Measurements from ENCODE around the gene COL17A1. TPM values are rescaled to one million over a fixed set of nuclear protein-coding genes. Genes with fewer than 3 reads are reported as not detected.

Gene COL17A1
- total RNA-seq, 4 donors from 2014 or later: under 0.01 to 0.19 TPM; not detected in 2

DNA sequence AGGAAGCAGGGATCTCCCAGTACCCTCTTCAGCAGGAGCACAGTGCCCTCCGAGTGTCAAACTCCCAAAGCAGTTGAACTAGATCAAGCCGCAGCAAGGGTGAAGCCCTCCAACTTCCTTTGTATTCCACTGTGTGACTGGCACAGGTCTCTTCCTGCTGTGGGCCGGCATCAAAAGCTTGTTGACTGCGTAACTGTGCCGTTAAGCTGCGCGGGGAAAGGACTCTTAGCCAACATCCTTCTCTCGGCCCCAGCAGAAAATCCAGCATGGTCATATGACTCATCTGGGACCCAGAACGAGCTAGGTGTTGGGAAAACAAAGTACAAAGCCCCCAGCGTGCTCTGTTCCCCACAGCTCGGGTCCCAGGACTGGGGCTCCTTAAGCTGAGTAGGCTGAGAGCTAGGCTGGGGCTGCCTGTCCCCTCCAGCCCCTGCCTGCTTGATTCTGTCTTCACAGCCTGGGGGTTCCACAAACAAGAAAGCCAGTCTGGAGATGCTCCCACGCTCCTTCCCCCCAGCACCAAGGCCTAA, 52.2 kb downstream of the COL17A1 start:
- TF ChIP-seq, protein P1, sequence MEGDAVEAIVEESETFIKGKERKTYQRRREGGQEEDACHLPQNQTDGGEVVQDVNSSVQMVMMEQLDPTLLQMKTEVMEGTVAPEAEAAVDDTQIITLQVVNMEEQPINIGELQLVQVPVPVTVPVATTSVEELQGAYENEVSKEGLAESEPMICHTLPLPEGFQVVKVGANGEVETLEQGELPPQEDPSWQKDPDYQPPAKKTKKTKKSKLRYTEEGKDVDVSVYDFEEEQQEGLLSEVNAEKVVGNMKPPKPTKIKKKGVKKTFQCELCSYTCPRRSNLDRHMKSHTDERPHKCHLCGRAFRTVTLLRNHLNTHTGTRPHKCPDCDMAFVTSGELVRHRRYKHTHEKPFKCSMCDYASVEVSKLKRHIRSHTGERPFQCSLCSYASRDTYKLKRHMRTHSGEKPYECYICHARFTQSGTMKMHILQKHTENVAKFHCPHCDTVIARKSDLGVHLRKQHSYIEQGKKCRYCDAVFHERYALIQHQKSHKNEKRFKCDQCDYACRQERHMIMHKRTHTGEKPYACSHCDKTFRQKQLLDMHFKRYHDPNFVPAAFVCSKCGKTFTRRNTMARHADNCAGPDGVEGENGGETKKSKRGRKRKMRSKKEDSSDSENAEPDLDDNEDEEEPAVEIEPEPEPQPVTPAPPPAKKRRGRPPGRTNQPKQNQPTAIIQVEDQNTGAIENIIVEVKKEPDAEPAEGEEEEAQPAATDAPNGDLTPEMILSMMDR (IDR thresholded peaks at IDR 0.05; ENCODE audit: low read depth): no peak

GRCh38 chr10:104032144-104032775, 53.4 kb downstream of the COL17A1 start:
- TF ChIP-seq, protein P1 (IDR thresholded peaks at IDR 0.05; ENCODE audit: low read depth): no peak

DNA sequence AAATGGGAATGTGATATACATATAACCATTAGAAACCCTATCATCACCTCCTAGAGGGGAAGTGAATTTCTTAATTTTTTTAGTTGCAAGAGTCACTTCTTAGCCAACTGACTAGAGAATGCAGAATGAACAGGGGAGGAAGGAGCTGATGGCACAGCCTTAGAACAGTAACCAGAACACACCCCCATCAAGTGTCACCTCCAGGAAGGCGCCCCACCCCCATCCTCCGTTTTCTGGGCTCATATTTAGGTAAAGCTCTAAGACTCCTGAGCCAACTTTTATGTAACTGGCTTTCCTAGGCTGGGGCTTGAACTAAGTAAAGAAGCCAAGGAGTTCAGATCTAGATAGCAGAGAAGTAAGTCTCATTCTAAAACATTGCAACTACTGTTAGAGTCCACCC, 54.0 kb downstream of the COL17A1 start:
- TF ChIP-seq, protein P1 (IDR thresholded peaks at IDR 0.05; ENCODE audit: low read depth): no peak

DNA sequence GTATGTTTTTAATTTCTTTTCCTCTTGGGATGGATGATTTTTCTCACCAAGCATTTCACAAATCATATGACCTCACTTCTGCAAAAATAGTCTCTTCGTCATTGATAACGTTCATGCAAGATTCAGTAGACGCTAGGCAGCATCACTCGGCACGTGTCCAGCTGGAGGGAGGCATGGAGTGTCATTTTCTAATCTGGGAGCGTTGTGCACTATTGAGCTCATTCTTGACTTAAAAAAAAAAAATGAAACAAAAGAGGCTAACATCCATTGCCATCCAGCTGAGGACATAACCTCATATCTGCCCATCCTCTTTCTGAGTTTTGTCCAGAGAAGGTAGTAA, 56.2 kb downstream of the COL17A1 start:
- TF ChIP-seq, protein P1 (IDR thresholded peaks at IDR 0.05; ENCODE audit: low read depth): no peak

- TF ChIP-seq, protein P1 (IDR thresholded peaks at IDR 0.05; ENCODE audit: low read depth): no peak
Measured at GRCh38 chr10:104028823-104029520, 56.7 kb downstream of the COL17A1 start.

- TF ChIP-seq, protein P1 (IDR thresholded peaks at IDR 0.05; ENCODE audit: low read depth): no peak
Measured at GRCh38 chr10:104028146-104028545, 57.5 kb downstream of the COL17A1 start.

DNA sequence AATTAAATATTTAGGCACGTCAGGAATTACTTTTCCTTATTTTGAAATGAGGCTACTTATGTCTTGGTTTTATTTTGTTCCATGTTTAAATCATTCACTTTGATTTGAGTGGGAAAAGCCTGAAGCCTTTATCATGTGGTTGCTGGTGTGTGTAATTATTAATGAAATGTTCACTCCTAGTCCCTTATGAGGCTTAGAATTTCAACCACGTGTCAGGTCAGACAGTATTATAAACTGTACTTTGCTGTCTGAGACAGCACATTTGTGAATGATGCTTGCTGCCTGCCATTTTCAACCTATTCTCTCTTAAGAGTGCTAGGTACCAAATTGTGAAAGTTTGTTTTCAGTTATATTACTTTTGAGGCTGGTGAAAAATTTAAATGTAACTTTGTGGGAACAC, 58.9 kb downstream of the COL17A1 start:
- TF ChIP-seq, protein P1 (IDR thresholded peaks at IDR 0.05; ENCODE audit: low read depth): no peak

Measured in subcutaneous adipose tissue (tissue), 4 donors.